Articular chondrocyte of knee joint (primary cell): ENCODE measurements around the gene CTDSP2. TPM values are rescaled to one million over a fixed set of nuclear protein-coding genes. Genes with fewer than 3 reads are reported as not detected.
A peak's percentile ranks its signal among the peaks of the same experiment; 100 is the strongest.

Experiments
- small RNA-seq: library from RNA; depleted of rRNA; stranded (forward); fragments of <200 nt; gene quantifications from one replicate; pipeline ENCODE3, GENCODE V24; 2012
- total RNA-seq: library from RNA; depleted of rRNA; stranded (reverse); fragments of >200 nt; gene quantifications from 2 replicates; pipeline ENCODE4 v1.2.3, GENCODE V29; 2012

CTDSP2 gene, protein sequence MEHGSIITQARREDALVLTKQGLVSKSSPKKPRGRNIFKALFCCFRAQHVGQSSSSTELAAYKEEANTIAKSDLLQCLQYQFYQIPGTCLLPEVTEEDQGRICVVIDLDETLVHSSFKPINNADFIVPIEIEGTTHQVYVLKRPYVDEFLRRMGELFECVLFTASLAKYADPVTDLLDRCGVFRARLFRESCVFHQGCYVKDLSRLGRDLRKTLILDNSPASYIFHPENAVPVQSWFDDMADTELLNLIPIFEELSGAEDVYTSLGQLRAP
- total RNA-seq = 120 and 148 TPM in 2 replicates

DNA sequence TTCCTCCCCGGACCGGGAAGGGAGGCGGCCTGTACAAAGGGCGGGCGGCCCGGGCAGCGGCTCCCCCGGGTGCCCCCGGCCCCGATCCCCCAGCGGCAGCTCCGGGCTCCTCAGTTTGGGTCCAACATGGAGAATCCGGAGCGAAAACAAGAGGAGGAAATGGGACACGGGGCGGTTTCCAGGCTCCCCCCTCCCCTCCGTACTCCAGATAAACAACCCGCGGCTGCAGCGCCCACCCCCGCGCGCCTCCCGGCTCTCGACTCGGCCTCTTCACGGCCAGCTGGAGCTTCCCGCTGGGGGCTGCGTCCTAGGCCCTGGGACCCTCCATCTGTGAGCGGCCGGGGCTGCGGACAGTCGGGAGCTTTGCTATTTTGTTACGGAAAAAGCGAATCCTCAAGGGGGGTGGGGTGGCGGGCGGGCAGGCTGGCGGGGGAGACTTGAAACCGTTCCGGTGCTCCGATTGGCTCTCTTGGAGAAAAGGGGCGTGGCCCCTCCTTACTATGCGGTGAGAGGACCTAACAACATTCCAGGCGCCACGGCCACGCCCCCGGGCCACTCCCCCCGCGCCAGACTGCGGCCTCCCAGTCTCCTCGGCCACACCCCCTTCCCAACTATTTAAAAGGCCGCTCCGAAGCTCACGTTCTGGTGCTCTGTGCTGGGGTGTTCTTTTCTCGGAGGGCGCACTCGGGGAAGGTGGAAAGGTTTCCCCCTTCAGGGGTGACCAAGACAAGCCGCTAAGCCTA is at the start of gene CTDSP2:
Gene CTDSP2 (minus strand): TSS at position 153 of the 743 bp plus-strand sequence. CDS start 294 bp downstream, outside the sequence.

GRCh38 chr12:57782608-57783465 is 63.7 kb downstream of the CTDSP2 start, which contains the start of gene TSFM:
TSS of gene TSFM (plus strand) at chr12:57782787. CDS start at chr12:57782802, 15 bp downstream.

GRCh38 chr12:57772429-57773322 is 73.9 kb downstream of the CTDSP2 start, which contains the start of gene EEF1AKMT3:
TSS of gene EEF1AKMT3 (plus strand) at chr12:57772614. CDS start at chr12:57772725, 111 bp downstream.

GRCh38 chr12:57771873-57772428 is 74.6 kb downstream of the CTDSP2 start, which contains the start of gene METTL1:
TSS of gene METTL1 (minus strand) at chr12:57772105. CDS start at chr12:57772083, 22 bp downstream.

Small RNAs within 50 kb of the gene (small RNA-seq; reads per million reads assigned to genes)
- gene MIR26A2 = 4.6 reads per million, percentile 89 among the genes with 10 or more reads in this experiment
- gene RNU6-1083P = not detected

Other genes with a start within 250 kb of the CTDSP2 start
- gene DTX3, start 241.9 kb downstream of the CTDSP2 start, total RNA-seq = 9.4 and 11.2 TPM in 2 replicates
- gene ARHGEF25, start 235.3 kb downstream of the CTDSP2 start, total RNA-seq = 16.2 and 17.2 TPM in 2 replicates
- 1.0 and 2.9 TPM in 2 replicates for gene B4GALNT1, start 213.5 kb downstream of the CTDSP2 start, total RNA-seq
- gene OS9, start 152.6 kb downstream of the CTDSP2 start, total RNA-seq = 154 and 254 TPM in 2 replicates
- 0.11 and 0.39 TPM in 2 replicates for gene AGAP2, start 108.0 kb downstream of the CTDSP2 start, total RNA-seq
- gene TSPAN31, start 101.7 kb downstream of the CTDSP2 start, total RNA-seq = 71.6 and 76.1 TPM in 2 replicates
- 108 and 195 TPM in 2 replicates for gene CDK4, start 94.4 kb downstream of the CTDSP2 start, total RNA-seq
- gene MARCHF9, start 91.6 kb downstream of the CTDSP2 start, total RNA-seq = 1.1 and 1.2 TPM in 2 replicates
- gene CYP27B1, start 79.7 kb downstream of the CTDSP2 start, total RNA-seq = 0.22 and 0.65 TPM in 2 replicates
- gene METTL1, start 74.6 kb downstream of the CTDSP2 start, total RNA-seq = 6.7 and 8.0 TPM in 2 replicates
- 5.9 and 8.0 TPM in 2 replicates for gene EEF1AKMT3, start 74.1 kb downstream of the CTDSP2 start, total RNA-seq
- 16.1 and 22.7 TPM in 2 replicates for gene TSFM, start 63.9 kb downstream of the CTDSP2 start, total RNA-seq
- 5.4 and 6.9 TPM in 2 replicates for gene AVIL, start 28.0 kb downstream of the CTDSP2 start, total RNA-seq
- 6.9 and 9.1 TPM in 2 replicates for gene ATP23, start 94.8 kb upstream of the CTDSP2 start, total RNA-seq